MCF 10A (cell line): ENCODE data around the gene HES4. TPM values are rescaled to one million over a fixed set of nuclear protein-coding genes. Genes with fewer than 3 reads are reported as not detected.
A peak's percentile ranks its signal among the peaks of the same experiment; 100 is the strongest.

Source experiments
- BruUV-seq: library from RNA; stranded (reverse); fragments of 400-500 nt; replicated peaks from 2 replicates; lab custom pipeline; 2021; lab: Mats Ljungman, UMichigan
- CTCF ChIA-PET: fragments of 300-600 bp; sonication (Branson Sonifier 250); formaldehyde crosslinking; extraction: SDS; loops from one replicate; lab custom pipeline; 2021; ENCODE audit warnings: antibody characterized with exemption, inconsistent platforms; lab: Yijun Ruan, JAX
- POLR2A ChIA-PET: fragments of 300-600, 350-650 bp; sonication (Branson Sonifier 250); formaldehyde crosslinking; extraction: SDS; loops from one replicate; lab custom pipeline; 2020; ENCODE audit warnings: antibody characterized with exemption, inconsistent platforms; lab: Yijun Ruan, JAX
- DNase-seq: peaks from one replicate; pipeline ENCODE4 v3.0.0-alpha.2; 2018; ENCODE audit not compliant: unreplicated experiment
- H3K27ac Mint-ChIP-seq: one replicate; pipeline ENCODE4 v1.8.0; 2022; ENCODE audit warnings: mild to moderate bottlenecking, low read depth, mixed read lengths; ENCODE audit not compliant: unreplicated experiment
- H3K27me3 Mint-ChIP-seq: one replicate; pipeline ENCODE4 v1.8.0; 2022; ENCODE audit warnings: mixed read lengths; ENCODE audit not compliant: insufficient read depth, unreplicated experiment
- H3K36me3 Mint-ChIP-seq: one replicate; pipeline ENCODE4 v1.8.0; 2022; ENCODE audit warnings: mild to moderate bottlenecking, moderate library complexity, mixed read lengths; ENCODE audit not compliant: insufficient read depth, unreplicated experiment
- H3K4me1 Mint-ChIP-seq: one replicate; pipeline ENCODE4 v1.8.0; 2022; ENCODE audit warnings: mixed read lengths; ENCODE audit not compliant: insufficient read depth, unreplicated experiment
- H3K4me3 Mint-ChIP-seq: one replicate; pipeline ENCODE4 v1.8.0; 2022; ENCODE audit warnings: mild to moderate bottlenecking, moderate library complexity, mixed read lengths; ENCODE audit not compliant: unreplicated experiment
- H3K9me3 Mint-ChIP-seq: one replicate; pipeline ENCODE4 v1.8.0; 2022; ENCODE audit warnings: mixed read lengths; ENCODE audit not compliant: unreplicated experiment
- CTCF ChIP-seq: fragments of 200-600 bp; IDR thresholded peaks from one replicate; pipeline ENCODE4 v1.8.0; 2022; ENCODE audit warnings: antibody characterized with exemption, mild to moderate bottlenecking; ENCODE audit not compliant: unreplicated experiment
- intact Hi-C: fragments of 100-400 bp; cut with micrococcal nuclease; formaldehyde crosslinking; loops from 2 replicates; pipeline ENCODE4 v1.14.1; 2022
- total RNA-seq: library from RNA; stranded (reverse); gene quantifications from 2 replicates; pipeline ENCODE4 v1.2.3, GENCODE V29; 2022

The HES4 gene
- total RNA-seq, 1 experiment from 2014 or later: 42.1 TPM

DNA sequence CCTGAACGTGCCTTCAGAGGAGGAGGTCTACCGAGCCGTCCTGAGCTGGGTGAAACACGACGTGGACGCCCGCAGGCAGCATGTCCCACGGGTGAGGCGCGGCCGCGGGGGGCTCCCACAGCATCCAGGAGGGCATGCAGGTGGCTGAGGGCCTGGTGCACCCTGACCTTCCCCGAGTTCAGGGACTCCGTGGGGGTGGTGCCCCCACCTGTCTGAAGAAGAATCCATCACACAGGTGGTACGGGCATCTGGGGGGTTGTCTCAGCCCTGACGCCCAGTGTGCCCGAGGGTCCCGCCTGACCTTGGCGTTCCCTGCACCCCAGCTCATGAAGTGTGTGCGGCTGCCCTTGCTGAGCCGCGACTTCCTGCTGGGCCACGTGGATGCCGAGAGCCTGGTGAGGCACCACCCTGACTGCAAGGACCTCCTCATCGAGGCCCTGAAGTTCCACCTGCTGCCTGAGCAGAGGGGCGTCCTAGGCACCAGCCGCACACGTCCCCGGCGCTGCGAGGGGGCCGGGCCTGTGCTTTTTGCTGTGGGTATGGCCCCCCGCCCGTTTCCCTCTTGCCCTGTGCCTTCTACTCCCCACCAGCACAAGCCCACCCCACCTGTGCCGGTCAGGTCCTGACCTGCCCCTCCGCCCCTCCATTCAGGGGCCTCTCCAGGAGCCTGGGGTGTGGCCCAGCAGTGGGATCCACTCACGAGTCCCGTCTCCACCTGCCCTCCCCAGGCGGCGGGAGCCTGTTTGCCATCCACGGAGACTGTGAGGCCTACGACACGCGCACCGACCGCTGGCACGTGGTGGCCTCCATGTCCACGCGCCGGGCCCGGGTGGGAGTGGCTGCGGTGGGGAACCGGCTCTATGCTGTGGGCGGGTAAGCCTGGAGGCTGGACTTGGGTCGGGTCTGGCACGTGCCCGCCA lies 37.3 kb downstream of the HES4 start:
- Mint-ChIP-seq H3K36me3 (peaks cover 16% of the 10 kb centered on the region), H3K9me3 (no peaks in the 10 kb centered on the region), H3K4me3 (peak overlapping the region; percentile 65), H3K27ac (no peak overlapping the region), H3K4me1 (peaks cover 4% of the 10 kb centered on the region), H3K27me3 (no peaks in the 10 kb centered on the region)
- ChIA-PET POLR2A (no interaction called here), CTCF (interaction anchor here (0.6 kb wide), 1 partner anchor 373 kb away, joined by 4 read pairs; no protein-coding TSS in a partner anchor)
- intact Hi-C loops: no loop called here
- no TSS peak for BruUV-seq
- DNase-seq: no peak
- TF ChIP-seq CTCF: no peak

DNA sequence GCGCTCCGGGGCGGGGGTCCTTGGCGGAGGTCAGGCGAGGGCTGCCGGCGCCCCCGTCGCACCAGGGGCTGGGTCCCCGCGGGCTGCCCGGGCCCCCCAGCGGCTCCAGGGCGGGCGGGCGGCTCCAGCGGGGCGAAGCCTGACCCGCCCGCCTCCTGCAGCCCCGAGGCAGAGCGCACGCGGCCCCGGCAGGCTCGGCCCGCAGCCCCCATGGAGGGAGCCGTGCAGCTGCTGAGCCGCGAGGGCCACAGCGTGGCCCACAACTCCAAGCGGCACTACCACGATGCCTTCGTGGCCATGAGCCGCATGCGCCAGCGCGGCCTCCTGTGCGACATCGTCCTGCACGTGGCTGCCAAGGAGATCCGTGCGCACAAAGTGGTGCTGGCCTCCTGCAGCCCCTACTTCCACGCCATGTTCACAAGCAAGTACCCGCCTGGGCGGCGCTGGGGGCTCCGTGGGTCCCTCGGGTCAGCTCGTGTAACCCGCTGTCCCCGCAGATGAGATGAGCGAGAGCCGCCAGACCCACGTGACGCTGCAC lies 38.7 kb downstream of the HES4 start:
- no peak for TF ChIP-seq CTCF
- H3K4me3 Mint-ChIP-seq: peak overlapping the region; percentile 65

DNA sequence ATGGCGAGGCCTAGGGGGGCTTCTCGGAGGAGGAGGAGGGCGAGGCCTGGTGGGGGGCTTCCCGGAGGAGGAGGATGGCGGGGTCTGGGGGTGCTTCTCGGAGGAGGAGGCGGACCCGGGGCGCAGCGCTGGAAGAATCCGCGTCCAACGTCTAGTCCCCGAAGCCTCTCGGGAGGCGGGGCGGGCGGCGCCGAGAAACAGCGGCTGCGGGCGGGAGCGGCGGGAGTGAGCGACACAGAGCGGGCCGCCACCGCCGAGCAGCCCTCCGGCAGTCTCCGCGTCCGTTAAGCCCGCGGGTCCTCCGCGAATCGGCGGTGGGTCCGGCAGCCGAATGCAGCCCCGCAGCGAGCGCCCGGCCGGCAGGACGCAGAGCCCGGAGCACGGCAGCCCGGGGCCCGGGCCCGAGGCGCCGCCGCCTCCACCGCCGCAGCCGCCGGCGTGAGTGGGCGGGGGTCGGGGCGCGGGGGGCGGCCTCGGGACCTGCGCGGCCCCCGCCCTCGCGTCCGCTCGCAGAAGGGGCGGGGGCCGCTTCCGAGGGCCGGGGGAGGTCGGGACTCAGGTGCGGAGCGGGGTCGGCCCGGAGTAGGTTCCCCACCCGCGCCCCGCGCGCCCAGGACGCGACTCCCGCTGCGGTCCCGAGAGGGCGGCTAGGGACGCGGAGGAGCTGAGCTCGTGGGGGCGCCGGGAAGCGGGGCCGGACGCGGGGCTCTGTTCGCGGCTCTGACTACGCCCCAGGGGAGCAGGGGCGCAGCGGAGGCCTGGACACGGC lies 39.4 kb downstream of the HES4 start, which contains the start of gene KLHL17:
Gene KLHL17 (plus strand): TSS at position 222 of the 769 bp plus-strand sequence. CDS start 110 bp downstream, at position 332.
- Mint-ChIP-seq H3K36me3 (peaks cover 17% of the 10 kb centered on the region), H3K4me1 (peaks cover 8% of the 10 kb centered on the region), H3K9me3 (no peaks in the 10 kb centered on the region), H3K27ac (no peak within 1 kb of the TSS), H3K27me3 (no peaks in the 10 kb centered on the region), H3K4me3 (peak within 1 kb of the TSS; percentile 78)
- BruUV-seq: no TSS peak
- ChIA-PET POLR2A (interaction anchor here (1.4 kb wide), 1 partner anchor 16 kb away, joined by 3 read pairs; no protein-coding TSS in a partner anchor), CTCF (no interaction called here)
- peak; percentile 72 for DNase-seq
- TF ChIP-seq CTCF: no peak
- intact Hi-C loops: no loop called here

More for the DNA sequence above, 38.7 kb downstream of the HES4 start:
- ChIA-PET CTCF (no interaction called here), POLR2A (interaction anchor here (1.4 kb wide), 1 partner anchor 15 kb away, joined by 3 read pairs; no protein-coding TSS in a partner anchor)
- H3K27ac Mint-ChIP-seq: no peak overlapping the region
- peaks cover 8% of the 10 kb centered on the region for H3K4me1 Mint-ChIP-seq
- no peaks in the 10 kb centered on the region for H3K27me3 Mint-ChIP-seq
- no TSS peak for BruUV-seq
- no peak for DNase-seq
- intact Hi-C loops: no loop called here
- H3K9me3 Mint-ChIP-seq: no peaks in the 10 kb centered on the region
- peaks cover 17% of the 10 kb centered on the region for H3K36me3 Mint-ChIP-seq
